AML-193 (cell line): Measurements from ENCODE around the gene SLC30A3.

ENCODE experiments used
- DNase-seq, 2 experiments: peaks; one replicate each; lab custom pipeline; 2025; lab: John Stamatoyannopoulos, UW

The SLC30A3 gene

GRCh38 chr2:27203741-27204140 is 59.1 kb downstream of the SLC30A3 start:
- no peak for DNase-seq
